Keratinocyte (primary cell): ENCODE measurements around the gene CACNA2D1. TPM values are rescaled to one million over a fixed set of nuclear protein-coding genes. Genes with fewer than 3 reads are reported as not detected.

Experiments used
- DNase-seq: peaks from one replicate; pipeline ENCODE4 v3.0.0-alpha.2; 2011; ENCODE audit warnings: low read depth, missing footprints, low spot score
- FAIRE-seq: peaks from 2 replicates; lab custom pipeline; 2011; peaks lifted over from hg19 to GRCh38; lab: Jason Lieb, UNC
- H2AFZ ChIP-seq: 2 replicates; pipeline ENCODE4 v1.6.0; 2012; ENCODE audit warnings: low read length, control low read depth, inconsistent platforms; ENCODE audit not compliant: control insufficient read depth
- H3K27ac ChIP-seq: 2 replicates; pipeline ENCODE4 v1.5.1; 2011; ENCODE audit warnings: low read length; ENCODE audit not compliant: control insufficient read depth, insufficient read depth
- H3K27me3 ChIP-seq: 3 replicates; pipeline ENCODE4 v1.6.0; 2011; ENCODE audit warnings: low read length; ENCODE audit not compliant: control insufficient read depth, insufficient read depth; ENCODE audit errors: extremely low read depth
- H3K36me3 ChIP-seq, 2 experiments: 2 replicates in 1 of 2; 3 replicates in 1 of 2; pipeline ENCODE4 v1.5.1; 2011; ENCODE audit warnings: low read length in 2 of 2, mild to moderate bottlenecking in 1 of 2; ENCODE audit not compliant: control insufficient read depth in 2 of 2, insufficient read depth in 2 of 2; ENCODE audit errors: extremely low read depth in 1 of 2
- H3K4me1 ChIP-seq: 3 replicates; pipeline ENCODE4 v1.5.1; 2011; ENCODE audit warnings: low read length; ENCODE audit not compliant: control insufficient read depth, insufficient read depth; ENCODE audit errors: extremely low read depth
- H3K4me2 ChIP-seq: 3 replicates; pipeline ENCODE4 v1.6.0; 2011; ENCODE audit warnings: low read depth, low read length; ENCODE audit not compliant: control insufficient read depth, insufficient read depth; ENCODE audit errors: extremely low read depth
- H3K4me3 ChIP-seq, 3 experiments: fragments of 200-600 bp in 1 of 3; sonication (generic) in 1 of 3; 2 replicates in 2 of 3; 3 replicates in 1 of 3; pipeline ENCODE4 v1.5.1; 2011 to 2016; ENCODE audit warnings: low read length in 3 of 3, mild to moderate bottlenecking in 3 of 3, control low read depth in 2 of 3, inconsistent platforms in 1 of 3, low read depth in 1 of 3, mixed read lengths in 1 of 3, mixed run types in 1 of 3, moderate library complexity in 1 of 3; ENCODE audit not compliant: control insufficient read depth in 2 of 3, insufficient read depth in 2 of 3; ENCODE audit errors: extremely low read depth in 1 of 3
- H3K79me2 ChIP-seq: 2 replicates; pipeline ENCODE4 v1.6.0; 2012; ENCODE audit warnings: low read length; ENCODE audit not compliant: control insufficient read depth, insufficient read depth
- H3K9ac ChIP-seq: 3 replicates; pipeline ENCODE4 v1.6.0; 2011; ENCODE audit warnings: low read length; ENCODE audit not compliant: control insufficient read depth, insufficient read depth; ENCODE audit errors: extremely low read depth
- H3K9me1 ChIP-seq: 3 replicates; pipeline ENCODE4 v1.6.0; 2011; ENCODE audit warnings: low read length; ENCODE audit not compliant: control insufficient read depth, insufficient read depth; ENCODE audit errors: extremely low read depth
- H3K9me3 ChIP-seq: 2 replicates; pipeline ENCODE4 v1.5.1; 2012; ENCODE audit warnings: low read depth, low read length; ENCODE audit not compliant: control insufficient read depth
- H4K20me1 ChIP-seq: 3 replicates; pipeline ENCODE4 v1.6.0; 2011; ENCODE audit warnings: low read length; ENCODE audit not compliant: control insufficient read depth, insufficient read depth; ENCODE audit errors: extremely low read depth
- CTCF ChIP-seq, 3 experiments: IDR thresholded peaks in 1 of 3; conservative IDR thresholded peaks in 1 of 3; optimal IDR thresholded peaks in 1 of 3; 2 replicates in 2 of 3; 3 replicates in 1 of 3; pipeline versions ENCODE3 to v1.5.1; 2011; ENCODE audit warnings: low read length in 3 of 3, mild to moderate bottlenecking in 3 of 3, moderate library complexity in 2 of 3, control low read depth in 1 of 3, inconsistent platforms in 1 of 3; ENCODE audit not compliant: insufficient read depth in 2 of 3; ENCODE audit errors: extremely low read depth in 1 of 3
- EZH2 ChIP-seq: IDR thresholded peaks from one replicate; pipeline ENCODE4 v1.6.1; 2012; ENCODE audit warnings: inconsistent platforms, mild to moderate bottlenecking, low read length, moderate library complexity
- dilution Hi-C: fragments of 300-500 bp; cut with MboI; formaldehyde crosslinking; loops from one replicate; pipeline ENCODE4 v1.7.0; 2020; ENCODE audit warnings: low sequenced_read_pairs; ENCODE audit not compliant: extremely low pct_ligation_motif_present
- polyA plus RNA-seq, 5 experiments: library from polyadenylated mRNA; depleted of rRNA in 3 of 5; stranded (reverse) in 3 of 5; stranded (forward) in 1 of 5; unstranded in 1 of 5; fragments of >200 nt; gene quantifications; 1 replicate in 1 of 5; 2 replicates in 3 of 5; 3 replicates in 1 of 5; pipeline versions ENCODE4 v1.2.1 to v1.2.3, GENCODE V29; 2011 to 2012; ENCODE audit warnings: missing spikeins in 2 of 5, low read depth in 1 of 5, low replicate concordance in 1 of 5

CACNA2D1 gene
- polyA plus RNA-seq, 1 donor (not counting 4 experiments of a cell fraction or from before 2014, with no cell fraction given), result 1.8 TPM

GRCh38 chr7:82223580-82223979, 220.0 kb downstream of the CACNA2D1 start:
- Histone ChIP-seq H3K4me3 (no peak overlapping the region), H3K27me3 (no peaks in the 10 kb centered on the region), H3K9me1 (no peaks in the 10 kb centered on the region), H3K9me3 (no peaks in the 10 kb centered on the region), H2AFZ (no peak overlapping the region), H3K4me1 (no peaks in the 10 kb centered on the region), H3K27ac (no peak overlapping the region), H4K20me1 (no peaks in the 10 kb centered on the region), H3K79me2 (no peaks in the 10 kb centered on the region), H3K36me3 (no peaks in the 10 kb centered on the region), H3K4me2 (no peak overlapping the region), H3K9ac (no peak overlapping the region)
- dilution Hi-C loops, result no loop called here
- DNase-seq (no peak), FAIRE-seq (no peak)
- no peak for TF ChIP-seq CTCF (optimal IDR thresholded peaks at IDR 0.05 in 1 of 3, IDR thresholded peaks at IDR 0.05 in 1 of 3, conservative IDR thresholded peaks at IDR 0.05 in 1 of 3; ENCODE audit: extremely low read depth in 1 of 3, insufficient read depth in 2 of 3, low read length in 3 of 3)
- no peak for TF ChIP-seq EZH2

GRCh38 chr7:82221152-82221674, 222.4 kb downstream of the CACNA2D1 start:
- no peak for FAIRE-seq

More at GRCh38 chr7:82221152-82221674, 222.4 kb downstream of the CACNA2D1 start:
- Histone ChIP-seq H3K27ac (no peak overlapping the region), H3K9me3 (no peaks in the 10 kb centered on the region), H3K79me2 (no peaks in the 10 kb centered on the region), H3K9ac (no peak overlapping the region), H2AFZ (no peak overlapping the region), H3K4me3 (no peak overlapping the region), H3K4me1 (no peaks in the 10 kb centered on the region), H3K36me3 (no peaks in the 10 kb centered on the region), H4K20me1 (no peaks in the 10 kb centered on the region), H3K4me2 (no peak overlapping the region), H3K9me1 (no peaks in the 10 kb centered on the region), H3K27me3 (no peaks in the 10 kb centered on the region)
- no peak for DNase-seq
- no peak for TF ChIP-seq CTCF (optimal IDR thresholded peaks at IDR 0.05 in 1 of 3, IDR thresholded peaks at IDR 0.05 in 1 of 3, conservative IDR thresholded peaks at IDR 0.05 in 1 of 3; ENCODE audit: extremely low read depth in 1 of 3, insufficient read depth in 2 of 3, low read length in 3 of 3)
- TF ChIP-seq EZH2, result no peak
- dilution Hi-C loops, result no loop called here
